Activated CD8-positive, alpha-beta memory T cell treated with anti-CD3 and anti-CD28 coated beads, Interleukin-2, amount 50 U/mL, for 1 hour (primary cell): ENCODE results near the gene OLA1.

Experiments
- DNase-seq: peaks from one replicate; pipeline ENCODE4 v3.0.0-alpha.2; 2020; ENCODE audit errors: extremely low read depth

The OLA1 gene

GRCh38 chr2:174180165-174180724, 68.1 kb downstream of the OLA1 start:
- DNase-seq: no peak

GRCh38 chr2:174177316-174177890, 70.9 kb downstream of the OLA1 start:
- no peak for DNase-seq

GRCh38 chr2:174176898-174177297, 71.4 kb downstream of the OLA1 start:
- DNase-seq: no peak

GRCh38 chr2:174174741-174175140, 73.6 kb downstream of the OLA1 start:
- no peak for DNase-seq

GRCh38 chr2:174172802-174173355, 75.5 kb downstream of the OLA1 start:
- DNase-seq: no peak

- no peak for DNase-seq
Observed at GRCh38 chr2:174171686-174172445, 76.5 kb downstream of the OLA1 start.

- no peak for DNase-seq
Observed at GRCh38 chr2:174169372-174169771, 79.0 kb downstream of the OLA1 start.

- DNase-seq: no peak
Observed at GRCh38 chr2:174166261-174166660, 82.1 kb downstream of the OLA1 start.

- no peak for DNase-seq
Observed at GRCh38 chr2:174161490-174161889, 86.8 kb downstream of the OLA1 start.

GRCh38 chr2:174158003-174158402, 90.3 kb downstream of the OLA1 start:
- no peak for DNase-seq

GRCh38 chr2:174157053-174157452, 91.3 kb downstream of the OLA1 start:
- no peak for DNase-seq

GRCh38 chr2:174153757-174154680, 94.3 kb downstream of the OLA1 start:
- no peak for DNase-seq

GRCh38 chr2:174149530-174149929, 98.8 kb downstream of the OLA1 start:
- no peak for DNase-seq

GRCh38 chr2:174148833-174149232, 99.5 kb downstream of the OLA1 start:
- DNase-seq: no peak

- DNase-seq: no peak
Observed at GRCh38 chr2:174145827-174146226, 102.5 kb downstream of the OLA1 start.

- no peak for DNase-seq
Observed at GRCh38 chr2:174142290-174142689, 106.0 kb downstream of the OLA1 start.

- DNase-seq: no peak
Observed at GRCh38 chr2:174138161-174138560, 110.2 kb downstream of the OLA1 start.

GRCh38 chr2:174135981-174136380, 112.4 kb downstream of the OLA1 start:
- no peak for DNase-seq

- DNase-seq: no peak
Observed at GRCh38 chr2:174125090-174125489, 123.2 kb downstream of the OLA1 start.

GRCh38 chr2:174124181-174124580, 124.2 kb downstream of the OLA1 start:
- no peak for DNase-seq

GRCh38 chr2:174122185-174122584, 126.1 kb downstream of the OLA1 start:
- no peak for DNase-seq

- DNase-seq: no peak
Observed at GRCh38 chr2:174121612-174122011, 126.7 kb downstream of the OLA1 start.
